ENCODE results near the gene TM4SF4. TPM values are rescaled to one million over a fixed set of nuclear protein-coding genes. Genes with fewer than 3 reads are reported as not detected.

Gene TM4SF4
- total RNA-seq, 1 experiment from 2014 or later, result 2.7 TPM

DNA sequence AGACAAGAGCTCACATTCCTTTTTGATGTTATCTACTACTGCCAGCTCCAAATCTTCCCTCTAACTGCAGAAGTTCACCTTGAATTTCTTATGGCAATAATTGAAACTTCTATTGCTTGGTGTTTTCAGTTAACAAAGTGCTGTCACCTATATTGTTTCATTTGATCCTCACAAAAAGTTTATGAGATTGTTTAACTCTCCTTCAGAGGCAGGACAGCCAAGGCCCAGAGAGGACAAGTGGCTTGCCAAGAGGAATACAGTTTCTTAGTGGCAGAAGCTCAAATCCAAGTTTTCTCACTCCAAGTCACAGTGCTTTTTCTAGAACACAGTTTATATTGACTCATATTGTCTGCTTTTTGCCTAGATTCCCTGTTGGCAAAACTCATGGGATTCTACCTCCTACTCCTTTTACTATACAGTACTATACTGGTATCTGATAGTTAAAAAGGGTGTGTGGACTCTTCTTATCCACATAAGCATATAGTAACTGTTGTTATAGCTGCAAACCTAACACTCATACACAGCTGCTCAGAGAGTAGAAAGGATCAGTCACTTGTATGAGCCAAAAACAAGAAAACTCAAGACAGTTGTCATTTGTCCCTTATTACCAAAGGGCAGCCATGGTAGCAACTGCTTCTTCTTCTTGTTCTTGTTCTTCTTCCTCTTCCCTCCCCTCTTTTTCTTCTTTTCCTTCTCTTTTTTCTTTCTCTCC lies 15.9 kb downstream of the TM4SF4 start:
- DNase-seq, result no peak
- no peak overlapping the region for H3K4me3 ChIP-seq (ENCODE audit: low read depth, low read length)
- Mint-ChIP-seq H3K4me3 (ENCODE audit: unreplicated experiment) (no peak overlapping the region), H3K27ac (ENCODE audit: unreplicated experiment) (no peak overlapping the region), H3K4me1 (ENCODE audit: low read depth, unreplicated experiment) (no peaks in the 10 kb centered on the region), H3K27me3 (ENCODE audit: insufficient read depth, unreplicated experiment) (no peaks in the 10 kb centered on the region), H3K36me3 (ENCODE audit: insufficient read depth, unreplicated experiment) (no peaks in the 10 kb centered on the region), H3K9me3 (ENCODE audit: unreplicated experiment) (peaks cover 9% of the 10 kb centered on the region)
- no peaks in the 10 kb centered on the region for H3K27me3 ChIP-seq (replicated peaks; ENCODE audit: control insufficient read depth, insufficient read depth, low read length)
- ChIA-PET POLR2A (no interaction called here), CTCF (interaction anchor here (0.7 to 1.9 kb wide), 4 partner anchors 95 to 370 kb away, joined by 3 to 5 read pairs (median 4); no protein-coding TSS in a partner anchor)
- no peaks in the 10 kb centered on the region for H3K4me1 ChIP-seq
- no TSS peak for BruUV-seq (replicated peaks)
- peaks cover 5% of the 10 kb centered on the region; the same call in 1 of the 2 replicates for H3K9me3 ChIP-seq
- no peaks in the 10 kb centered on the region for H3K36me3 ChIP-seq (ENCODE audit: control insufficient read depth, insufficient read depth, low read length)
- intact Hi-C loops (cut with micrococcal nuclease; ENCODE audit: unreplicated experiment), result no loop called here
- TF ChIP-seq, protein P1, sequence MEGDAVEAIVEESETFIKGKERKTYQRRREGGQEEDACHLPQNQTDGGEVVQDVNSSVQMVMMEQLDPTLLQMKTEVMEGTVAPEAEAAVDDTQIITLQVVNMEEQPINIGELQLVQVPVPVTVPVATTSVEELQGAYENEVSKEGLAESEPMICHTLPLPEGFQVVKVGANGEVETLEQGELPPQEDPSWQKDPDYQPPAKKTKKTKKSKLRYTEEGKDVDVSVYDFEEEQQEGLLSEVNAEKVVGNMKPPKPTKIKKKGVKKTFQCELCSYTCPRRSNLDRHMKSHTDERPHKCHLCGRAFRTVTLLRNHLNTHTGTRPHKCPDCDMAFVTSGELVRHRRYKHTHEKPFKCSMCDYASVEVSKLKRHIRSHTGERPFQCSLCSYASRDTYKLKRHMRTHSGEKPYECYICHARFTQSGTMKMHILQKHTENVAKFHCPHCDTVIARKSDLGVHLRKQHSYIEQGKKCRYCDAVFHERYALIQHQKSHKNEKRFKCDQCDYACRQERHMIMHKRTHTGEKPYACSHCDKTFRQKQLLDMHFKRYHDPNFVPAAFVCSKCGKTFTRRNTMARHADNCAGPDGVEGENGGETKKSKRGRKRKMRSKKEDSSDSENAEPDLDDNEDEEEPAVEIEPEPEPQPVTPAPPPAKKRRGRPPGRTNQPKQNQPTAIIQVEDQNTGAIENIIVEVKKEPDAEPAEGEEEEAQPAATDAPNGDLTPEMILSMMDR (IDR thresholded peaks at IDR 0.05; ENCODE audit: insufficient read depth in 1 of 2, low read depth in 1 of 2, low read length in 1 of 2, severe bottlenecking in 1 of 2, unreplicated experiment in 1 of 2), result no peak

DNA sequence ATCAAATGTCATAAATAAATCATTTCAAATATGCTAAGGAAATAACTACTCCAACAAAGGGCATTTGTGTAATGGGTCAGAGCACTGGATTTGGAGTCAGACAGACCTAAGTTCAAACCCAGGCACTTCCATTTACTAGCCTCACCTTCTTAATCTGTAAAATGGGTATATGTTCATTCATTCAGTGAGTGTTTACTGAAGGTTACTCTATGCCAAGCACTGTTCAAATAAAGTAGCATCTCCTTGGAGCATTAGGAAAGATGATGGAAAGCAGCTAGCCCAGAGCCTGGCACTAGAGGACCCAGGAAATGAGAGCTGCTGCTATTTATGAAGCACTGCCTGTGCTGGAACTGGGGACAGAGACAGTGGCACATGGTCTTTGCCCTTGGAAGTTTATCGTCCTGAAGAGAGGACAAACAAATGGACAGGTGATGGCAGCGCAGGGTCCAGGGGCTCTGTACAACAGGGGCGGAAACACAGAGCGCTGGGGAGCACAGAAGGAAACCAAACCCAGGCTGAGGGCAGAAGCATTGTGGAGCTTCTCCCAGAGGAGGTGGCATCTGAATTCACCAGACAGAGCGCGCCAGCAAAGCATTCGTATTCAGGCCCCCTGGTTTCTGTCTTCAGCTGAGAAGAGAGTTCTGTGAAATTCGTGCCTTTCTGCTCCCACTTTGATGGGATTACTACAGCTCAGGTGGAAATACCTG lies 19.0 kb downstream of the TM4SF4 start:
- Histone ChIP-seq H3K4me3 (ENCODE audit: low read depth, low read length) (no peak overlapping the region), H3K36me3 (ENCODE audit: control insufficient read depth, insufficient read depth, low read length) (no peaks in the 10 kb centered on the region), H3K9me3 (peaks cover 5% of the 10 kb centered on the region; the same call in 1 of the 2 replicates), H3K4me1 (no peaks in the 10 kb centered on the region), H3K27me3 (replicated peaks; ENCODE audit: control insufficient read depth, insufficient read depth, low read length) (no peaks in the 10 kb centered on the region)
- no peak for DNase-seq
- TF ChIP-seq, protein P1 (IDR thresholded peaks at IDR 0.05; ENCODE audit: insufficient read depth in 1 of 2, low read depth in 1 of 2, low read length in 1 of 2, severe bottlenecking in 1 of 2, unreplicated experiment in 1 of 2), result no peak
- POLR2A ChIA-PET, result no interaction called here
- Mint-ChIP-seq H3K4me1 (ENCODE audit: low read depth, unreplicated experiment) (no peaks in the 10 kb centered on the region), H3K27ac (ENCODE audit: unreplicated experiment) (no peak overlapping the region), H3K36me3 (ENCODE audit: insufficient read depth, unreplicated experiment) (no peaks in the 10 kb centered on the region), H3K9me3 (ENCODE audit: unreplicated experiment) (peaks cover 9% of the 10 kb centered on the region), H3K4me3 (ENCODE audit: unreplicated experiment) (no peak overlapping the region), H3K27me3 (ENCODE audit: insufficient read depth, unreplicated experiment) (no peaks in the 10 kb centered on the region)
- intact Hi-C loops (cut with micrococcal nuclease; ENCODE audit: unreplicated experiment), result loop anchor here (1.0 to 2.0 kb wide), 4 partner anchors 19 to 315 kb away; no protein-coding TSS in a partner anchor
- CTCF ChIA-PET, result interaction anchor here (0.9 kb wide), 1 partner anchor 314 kb away, joined by 3 read pairs; no protein-coding TSS in a partner anchor
- BruUV-seq (replicated peaks), result no TSS peak

DNA sequence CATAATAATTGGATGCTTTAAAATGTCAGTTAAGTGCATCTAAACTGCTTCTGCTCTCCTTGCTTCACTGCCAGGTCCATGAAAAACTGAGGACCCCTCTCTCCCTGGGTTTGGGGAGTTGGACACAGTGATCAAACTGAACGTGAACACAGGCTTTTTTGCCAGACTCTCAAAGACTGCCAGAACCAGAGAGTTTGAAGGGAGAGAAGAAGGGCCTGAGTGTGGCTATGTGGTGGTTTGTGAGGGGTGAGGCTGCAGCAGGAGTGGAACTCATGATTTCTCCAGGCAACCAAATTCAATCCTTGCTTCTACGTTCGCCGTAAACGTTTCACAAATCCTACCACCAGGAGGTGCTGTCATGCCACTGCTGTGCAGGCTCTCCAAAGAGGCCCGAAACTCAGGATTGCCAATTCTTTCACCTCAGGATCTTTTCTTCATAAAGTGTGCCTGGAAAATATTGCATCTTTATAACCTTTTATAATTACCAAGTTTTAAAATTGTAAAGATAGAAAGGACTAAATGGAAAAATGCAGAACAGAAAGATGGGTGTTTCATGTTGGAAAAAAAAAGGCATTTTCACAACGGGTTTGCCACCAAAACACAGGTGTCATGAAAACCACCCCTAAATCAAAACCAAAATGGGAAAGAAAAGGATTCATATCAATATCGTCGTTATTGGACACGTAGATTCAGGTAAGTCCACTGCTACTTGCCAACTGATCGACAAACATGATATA lies 19.7 kb downstream of the TM4SF4 start:
- no TSS peak for BruUV-seq (replicated peaks)
- Mint-ChIP-seq H3K36me3 (ENCODE audit: insufficient read depth, unreplicated experiment) (no peaks in the 10 kb centered on the region), H3K9me3 (ENCODE audit: unreplicated experiment) (peaks cover 9% of the 10 kb centered on the region), H3K4me3 (ENCODE audit: unreplicated experiment) (no peak overlapping the region), H3K4me1 (ENCODE audit: low read depth, unreplicated experiment) (no peaks in the 10 kb centered on the region), H3K27me3 (ENCODE audit: insufficient read depth, unreplicated experiment) (no peaks in the 10 kb centered on the region), H3K27ac (ENCODE audit: unreplicated experiment) (no peak overlapping the region)
- ChIA-PET CTCF (interaction anchor here (0.9 to 1.6 kb wide), 2 partner anchors 314 kb away, joined by 3 to 5 read pairs; no protein-coding TSS in a partner anchor), POLR2A (no interaction called here)
- Histone ChIP-seq H3K36me3 (ENCODE audit: control insufficient read depth, insufficient read depth, low read length) (no peaks in the 10 kb centered on the region), H3K4me3 (ENCODE audit: low read depth, low read length) (no peak overlapping the region), H3K9me3 (peaks cover 5% of the 10 kb centered on the region; the same call in 1 of the 2 replicates), H3K27me3 (replicated peaks; ENCODE audit: control insufficient read depth, insufficient read depth, low read length) (no peaks in the 10 kb centered on the region), H3K4me1 (no peaks in the 10 kb centered on the region)
- TF ChIP-seq, protein P1 (IDR thresholded peaks at IDR 0.05; ENCODE audit: insufficient read depth in 1 of 2, low read depth in 1 of 2, low read length in 1 of 2, severe bottlenecking in 1 of 2, unreplicated experiment in 1 of 2), result peak; percentile 65 to 71
- peak; percentile 53 to 76 for DNase-seq
- intact Hi-C loops (cut with micrococcal nuclease; ENCODE audit: unreplicated experiment), result loop anchor here (1.0 to 2.0 kb wide), 4 partner anchors 19 to 315 kb away; no protein-coding TSS in a partner anchor

Data from Caco-2 (cell line).